ELF-1 (cell line): ENCODE results near the gene KCNE5.
"Not testable (repeated sequence)": the region's sequence is repeated elsewhere in the genome, so short reads cannot be mapped to it uniquely, and the experiment has no call there.

Experiments used
- DNase-seq: peaks from one replicate; pipeline ENCODE4 v3.0.0-alpha.2; 2016; ENCODE audit warnings: low read depth, low spot score

The KCNE5 gene

GRCh38 chrX:109614951-109615350 lies 10.0 kb downstream of the KCNE5 start:
- peak; percentile 15 for DNase-seq

GRCh38 chrX:109601486-109601885 lies 23.5 kb downstream of the KCNE5 start:
- no peak for DNase-seq

GRCh38 chrX:109600237-109600651 lies 24.7 kb downstream of the KCNE5 start:
- peak; percentile 59 for DNase-seq

GRCh38 chrX:109596015-109596414 lies 29.0 kb downstream of the KCNE5 start:
- DNase-seq, result no peak

- peak; percentile 56 for DNase-seq
These were observed 34.8 kb downstream of the KCNE5 start for GRCh38 chrX:109590176-109590575.

- no peak for DNase-seq
These were observed 39.5 kb downstream of the KCNE5 start for GRCh38 chrX:109585488-109585887.

GRCh38 chrX:109578916-109579315 lies 46.1 kb downstream of the KCNE5 start:
- DNase-seq, result no peak

GRCh38 chrX:109577055-109577454 lies 47.9 kb downstream of the KCNE5 start:
- DNase-seq, result no peak

- not testable (repeated sequence) for DNase-seq
These were observed 48.9 kb downstream of the KCNE5 start for GRCh38 chrX:109576083-109576482.
